ENCODE measurements around the gene DCST1. TPM values are rescaled to one million over a fixed set of nuclear protein-coding genes. Genes with fewer than 3 reads are reported as not detected.

The DCST1 gene
- total RNA-seq, 4 donors from 2014 or later = 0.21 to 3.5 (median 0.90) TPM; not detected in 1

DNA sequence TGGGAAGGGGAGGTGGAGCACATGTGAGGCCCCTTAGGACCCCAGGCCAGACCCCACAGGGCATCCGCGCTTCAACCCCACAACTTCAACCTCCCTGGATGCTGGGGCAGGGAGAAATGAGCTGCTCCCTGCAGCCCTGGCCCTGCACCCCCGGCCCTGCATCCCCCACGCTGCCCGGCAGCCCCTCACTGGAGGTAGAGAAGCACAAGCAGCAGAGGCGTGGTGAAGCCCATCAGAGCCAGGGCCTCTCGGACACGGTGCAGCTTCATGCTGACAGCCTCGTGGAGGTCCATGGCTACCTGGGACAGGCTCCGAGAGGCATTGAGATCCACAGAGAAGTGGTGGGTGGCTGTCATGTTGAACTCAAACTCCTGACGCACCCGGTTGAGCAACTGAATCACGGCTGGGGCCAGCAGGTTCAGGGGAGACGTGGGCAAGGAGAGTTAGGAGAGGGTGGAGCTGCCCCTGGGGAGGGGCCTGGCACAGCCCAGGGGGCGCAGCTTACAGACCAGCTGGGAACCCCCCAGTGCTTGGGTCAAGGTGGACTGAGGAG, 3.3 kb upstream of the DCST1 start:
- DNase-seq (ENCODE audit: low spot score in 2 of 2) = no peak
- H3K36me3 ChIP-seq = no peaks in the 10 kb centered on the region
- 81 to 85% methylated on average over 11 to 15 of the region's 15 CpGs for WGBS, 2 donors
- H3K27me3 ChIP-seq = no peaks in the 10 kb centered on the region
- H3K9me3 ChIP-seq = no peaks in the 10 kb centered on the region
- TF ChIP-seq, protein P1, sequence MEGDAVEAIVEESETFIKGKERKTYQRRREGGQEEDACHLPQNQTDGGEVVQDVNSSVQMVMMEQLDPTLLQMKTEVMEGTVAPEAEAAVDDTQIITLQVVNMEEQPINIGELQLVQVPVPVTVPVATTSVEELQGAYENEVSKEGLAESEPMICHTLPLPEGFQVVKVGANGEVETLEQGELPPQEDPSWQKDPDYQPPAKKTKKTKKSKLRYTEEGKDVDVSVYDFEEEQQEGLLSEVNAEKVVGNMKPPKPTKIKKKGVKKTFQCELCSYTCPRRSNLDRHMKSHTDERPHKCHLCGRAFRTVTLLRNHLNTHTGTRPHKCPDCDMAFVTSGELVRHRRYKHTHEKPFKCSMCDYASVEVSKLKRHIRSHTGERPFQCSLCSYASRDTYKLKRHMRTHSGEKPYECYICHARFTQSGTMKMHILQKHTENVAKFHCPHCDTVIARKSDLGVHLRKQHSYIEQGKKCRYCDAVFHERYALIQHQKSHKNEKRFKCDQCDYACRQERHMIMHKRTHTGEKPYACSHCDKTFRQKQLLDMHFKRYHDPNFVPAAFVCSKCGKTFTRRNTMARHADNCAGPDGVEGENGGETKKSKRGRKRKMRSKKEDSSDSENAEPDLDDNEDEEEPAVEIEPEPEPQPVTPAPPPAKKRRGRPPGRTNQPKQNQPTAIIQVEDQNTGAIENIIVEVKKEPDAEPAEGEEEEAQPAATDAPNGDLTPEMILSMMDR (IDR thresholded peaks at IDR 0.05) = no peak
- no peak for TF ChIP-seq EP300 (IDR thresholded peaks at IDR 0.05)
- TF ChIP-seq POLR2A (IDR thresholded peaks at IDR 0.05) = no peak
- H3K4me3 ChIP-seq = no peak overlapping the region
- H3K27ac ChIP-seq = no peak overlapping the region
- H3K4me1 ChIP-seq = no peaks in the 10 kb centered on the region

DNA sequence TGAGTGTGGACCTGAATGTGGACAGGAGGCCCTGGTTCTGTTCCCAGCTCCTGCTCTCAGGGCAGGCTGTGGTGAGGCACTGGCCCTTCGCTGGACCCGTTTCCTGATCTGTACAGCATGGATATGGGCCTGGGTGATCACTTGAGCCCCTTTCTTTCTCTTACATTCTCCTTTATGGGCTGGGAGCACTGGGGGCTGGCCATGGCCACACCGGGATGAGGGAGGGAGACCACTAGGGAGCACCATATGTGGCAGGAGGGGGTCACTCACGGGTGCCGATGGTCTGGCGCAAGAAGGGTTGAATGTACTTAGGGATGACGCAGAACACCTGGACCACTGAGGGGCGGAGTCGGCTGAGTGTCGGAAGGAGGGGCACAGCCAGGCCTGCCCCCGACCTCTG, 2.7 kb upstream of the DCST1 start:
- Histone ChIP-seq H3K27me3 (no peaks in the 10 kb centered on the region), H3K36me3 (no peaks in the 10 kb centered on the region), H3K4me1 (no peaks in the 10 kb centered on the region), H3K27ac (no peak overlapping the region), H3K4me3 (no peak overlapping the region), H3K9me3 (no peaks in the 10 kb centered on the region)
- TF ChIP-seq EP300 (IDR thresholded peaks at IDR 0.05) (no peak), POLR2A (IDR thresholded peaks at IDR 0.05) (no peak)
- TF ChIP-seq, protein P1 (IDR thresholded peaks at IDR 0.05) = no peak
- DNase-seq (ENCODE audit: low spot score in 2 of 2) = no peak
- 87 to 88% methylated on average over 11 of the region's 11 CpGs for WGBS, 2 donors

GRCh38 chr1:155032886-155033285, 738 bp upstream of the DCST1 start:
- H3K4me3 ChIP-seq = no peak overlapping the region
- no peaks in the 10 kb centered on the region for H3K27me3 ChIP-seq
- 70 to 86% methylated on average over 8 to 12 of the region's 12 CpGs for WGBS, 2 donors
- peaks cover 0 to 4% (median 0%) of the 10 kb centered on the region in 4 donors for H3K4me1 ChIP-seq
- no peaks in the 10 kb centered on the region for H3K9me3 ChIP-seq
- no peak overlapping the region for H3K27ac ChIP-seq
- no peaks in the 10 kb centered on the region for H3K36me3 ChIP-seq
- no peak for DNase-seq (ENCODE audit: low spot score in 2 of 2)
- TF ChIP-seq POLR2A (IDR thresholded peaks at IDR 0.05) = no peak
- no peak for TF ChIP-seq EP300 (IDR thresholded peaks at IDR 0.05)
- TF ChIP-seq, protein P1 (IDR thresholded peaks at IDR 0.05) = no peak

DNA sequence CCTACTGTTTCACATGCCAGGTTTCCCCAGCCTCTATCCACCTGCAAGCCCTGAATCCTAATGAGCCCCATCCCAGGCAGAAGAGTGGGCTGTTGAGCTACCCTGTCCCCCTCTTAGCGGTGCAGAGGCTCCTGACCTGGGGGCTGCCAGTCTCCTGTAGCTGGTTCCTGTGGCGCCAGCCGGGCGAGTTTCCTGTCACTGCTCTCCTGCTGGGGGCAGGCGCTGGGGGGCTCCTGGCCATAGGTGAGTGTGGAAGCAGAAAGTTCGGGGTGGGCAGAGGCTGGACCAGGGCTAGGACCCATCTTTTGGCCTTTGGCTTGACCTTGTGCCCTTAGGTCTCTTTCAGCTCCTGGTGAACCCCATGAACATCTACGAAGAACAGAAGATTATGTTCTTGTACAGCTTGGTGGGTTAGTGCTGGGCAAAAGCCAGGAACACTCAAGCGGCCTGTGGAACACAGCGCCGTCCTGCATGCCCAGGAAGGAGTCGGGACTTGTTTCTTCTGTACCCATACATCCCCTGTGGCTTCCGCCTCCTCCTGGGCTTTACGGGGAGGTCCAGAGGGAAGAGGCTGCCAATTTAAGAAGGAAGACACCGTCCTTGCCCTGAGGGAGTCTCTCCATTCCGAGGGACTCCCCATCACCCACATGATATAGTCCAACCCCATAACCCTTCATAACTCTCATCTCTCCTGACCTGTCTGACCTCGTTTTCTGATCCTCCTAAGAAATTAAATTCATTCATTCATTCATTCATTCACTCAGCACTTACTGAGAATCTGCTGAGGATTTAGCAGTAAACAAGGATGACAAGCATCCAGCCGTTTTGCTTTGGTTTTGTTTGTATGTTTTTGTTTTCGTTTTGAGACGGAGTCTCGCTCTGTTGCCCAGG, 939 bp downstream of the DCST1 start:
- 77 to 85% methylated on average over 20 of the region's 20 CpGs for WGBS, 2 donors
- no peak for DNase-seq (ENCODE audit: low spot score in 2 of 2)
- no peak for TF ChIP-seq POLR2A (IDR thresholded peaks at IDR 0.05)
- no peak for TF ChIP-seq EP300 (IDR thresholded peaks at IDR 0.05)
- TF ChIP-seq, protein P1 (IDR thresholded peaks at IDR 0.05) = no peak
- no peaks in the 10 kb centered on the region for H3K36me3 ChIP-seq
- H3K9me3 ChIP-seq = no peaks in the 10 kb centered on the region
- H3K4me3 ChIP-seq = no peak overlapping the region
- H3K4me1 ChIP-seq = peaks cover 0 to 15% (median 0%) of the 10 kb centered on the region in 4 donors
- H3K27me3 ChIP-seq = no peaks in the 10 kb centered on the region
- H3K27ac ChIP-seq = no peak overlapping the region

- H3K4me1 ChIP-seq = peaks cover 0 to 15% (median 0%) of the 10 kb centered on the region in 4 donors
- WGBS, 2 donors = 77 to 88% methylated on average over 2 of the region's 2 CpGs
- H3K27ac ChIP-seq = no peak overlapping the region
- H3K4me3 ChIP-seq = no peak overlapping the region
- H3K27me3 ChIP-seq = no peaks in the 10 kb centered on the region
- no peaks in the 10 kb centered on the region for H3K9me3 ChIP-seq
- DNase-seq (ENCODE audit: low spot score in 2 of 2) = no peak
- TF ChIP-seq, protein P1 (IDR thresholded peaks at IDR 0.05) = no peak
- TF ChIP-seq EP300 (IDR thresholded peaks at IDR 0.05) (no peak), POLR2A (IDR thresholded peaks at IDR 0.05) (no peak)
- no peaks in the 10 kb centered on the region for H3K36me3 ChIP-seq
Measured at GRCh38 chr1:155035936-155036335, 2.3 kb downstream of the DCST1 start.

Data from tibial nerve (tissue), 4 donors.